ENCODE data around the gene MIF4GD.

DNA sequence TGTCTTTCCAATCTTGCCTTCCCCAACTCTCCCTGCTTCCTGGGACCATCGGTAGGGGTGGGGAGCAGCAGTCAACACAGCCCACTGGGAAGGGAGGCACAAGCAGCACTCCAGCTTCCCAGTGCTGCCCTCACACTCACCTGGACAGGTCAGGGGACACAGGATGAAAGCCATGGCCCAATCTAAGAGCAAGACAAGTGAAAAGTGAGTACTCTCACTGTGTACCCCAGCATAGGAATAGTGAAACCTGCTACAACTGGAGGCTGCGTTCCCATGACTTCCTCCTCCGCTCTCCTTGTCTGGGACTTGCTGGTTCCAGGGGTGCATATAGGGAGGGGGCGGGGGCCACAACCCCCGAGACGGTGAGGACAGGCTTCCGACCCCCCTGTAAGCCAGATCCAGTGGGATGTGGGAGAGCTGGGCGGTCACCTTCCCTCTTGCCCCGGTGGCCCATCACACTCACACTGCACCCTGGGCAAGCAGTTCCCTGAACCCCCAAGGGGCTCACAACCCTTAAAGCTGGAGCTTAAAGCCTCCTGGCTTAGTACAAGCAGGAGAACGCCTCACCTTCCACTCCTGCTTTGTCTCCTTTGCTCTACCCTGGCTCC lies 47.7 kb upstream of the MIF4GD start:
- TF ChIP-seq POLR2A (IDR thresholded peaks at IDR 0.05; ENCODE audit: low read length), result no peak
- no peak for TF ChIP-seq GATA1 (IDR thresholded peaks at IDR 0.05; ENCODE audit: low read depth, low read length)
